GM19193 (cell line): Measurements from ENCODE around the gene OR56A1.

Experiments
- POLR2A ChIP-seq: IDR thresholded peaks from 4 replicates; pipeline ENCODE4 v1.6.1; 2011; ENCODE audit not compliant: insufficient read depth, insufficient read length; ENCODE audit errors: extremely low read depth

Gene OR56A1

GRCh38 chr11:6006846-6007245, 23.7 kb downstream of the OR56A1 start, which contains the start of gene OR56A4:
OR56A4 (minus strand) TSS chr11:6006946; CDS start chr11:6002992, 3,954 bp downstream.
- TF ChIP-seq POLR2A, result no peak

- no peak for TF ChIP-seq POLR2A
Observed at GRCh38 chr11:6006395-6006794, 24.2 kb downstream of the OR56A1 start.

GRCh38 chr11:6002202-6002699, 28.3 kb downstream of the OR56A1 start:
- no peak for TF ChIP-seq POLR2A

- no peak for TF ChIP-seq POLR2A
Observed at GRCh38 chr11:5994791-5995190, 35.8 kb downstream of the OR56A1 start.

- no peak for TF ChIP-seq POLR2A
Observed at GRCh38 chr11:5992604-5993251, 37.8 kb downstream of the OR56A1 start.

- TF ChIP-seq POLR2A, result no peak
Observed at GRCh38 chr11:5992150-5992549, 38.4 kb downstream of the OR56A1 start.

- TF ChIP-seq POLR2A, result no peak
Observed at GRCh38 chr11:5989203-5989602, 41.4 kb downstream of the OR56A1 start.

- no peak for TF ChIP-seq POLR2A
Observed at GRCh38 chr11:5986885-5987284, 43.7 kb downstream of the OR56A1 start, which contains the start of gene OR52L1. OR52L1 (minus strand) TSS chr11:5986985; CDS start chr11:5986930, 55 bp downstream.

- TF ChIP-seq POLR2A, result no peak
Observed at GRCh38 chr11:5983443-5983842, 47.1 kb downstream of the OR56A1 start.

GRCh38 chr11:5973530-5973929, 57.0 kb downstream of the OR56A1 start:
- TF ChIP-seq POLR2A, result no peak
